ENCODE results near the gene UGT8. TPM values are rescaled to one million over a fixed set of nuclear protein-coding genes. Genes with fewer than 3 reads are reported as not detected.

The UGT8 gene, protein sequence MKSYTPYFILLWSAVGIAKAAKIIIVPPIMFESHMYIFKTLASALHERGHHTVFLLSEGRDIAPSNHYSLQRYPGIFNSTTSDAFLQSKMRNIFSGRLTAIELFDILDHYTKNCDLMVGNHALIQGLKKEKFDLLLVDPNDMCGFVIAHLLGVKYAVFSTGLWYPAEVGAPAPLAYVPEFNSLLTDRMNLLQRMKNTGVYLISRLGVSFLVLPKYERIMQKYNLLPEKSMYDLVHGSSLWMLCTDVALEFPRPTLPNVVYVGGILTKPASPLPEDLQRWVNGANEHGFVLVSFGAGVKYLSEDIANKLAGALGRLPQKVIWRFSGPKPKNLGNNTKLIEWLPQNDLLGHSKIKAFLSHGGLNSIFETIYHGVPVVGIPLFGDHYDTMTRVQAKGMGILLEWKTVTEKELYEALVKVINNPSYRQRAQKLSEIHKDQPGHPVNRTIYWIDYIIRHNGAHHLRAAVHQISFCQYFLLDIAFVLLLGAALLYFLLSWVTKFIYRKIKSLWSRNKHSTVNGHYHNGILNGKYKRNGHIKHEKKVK
- polyA plus RNA-seq (0.42 and 0.73 TPM in 2 replicates), polyA minus RNA-seq (0.93 and 1.2 TPM in 2 replicates)

DNA sequence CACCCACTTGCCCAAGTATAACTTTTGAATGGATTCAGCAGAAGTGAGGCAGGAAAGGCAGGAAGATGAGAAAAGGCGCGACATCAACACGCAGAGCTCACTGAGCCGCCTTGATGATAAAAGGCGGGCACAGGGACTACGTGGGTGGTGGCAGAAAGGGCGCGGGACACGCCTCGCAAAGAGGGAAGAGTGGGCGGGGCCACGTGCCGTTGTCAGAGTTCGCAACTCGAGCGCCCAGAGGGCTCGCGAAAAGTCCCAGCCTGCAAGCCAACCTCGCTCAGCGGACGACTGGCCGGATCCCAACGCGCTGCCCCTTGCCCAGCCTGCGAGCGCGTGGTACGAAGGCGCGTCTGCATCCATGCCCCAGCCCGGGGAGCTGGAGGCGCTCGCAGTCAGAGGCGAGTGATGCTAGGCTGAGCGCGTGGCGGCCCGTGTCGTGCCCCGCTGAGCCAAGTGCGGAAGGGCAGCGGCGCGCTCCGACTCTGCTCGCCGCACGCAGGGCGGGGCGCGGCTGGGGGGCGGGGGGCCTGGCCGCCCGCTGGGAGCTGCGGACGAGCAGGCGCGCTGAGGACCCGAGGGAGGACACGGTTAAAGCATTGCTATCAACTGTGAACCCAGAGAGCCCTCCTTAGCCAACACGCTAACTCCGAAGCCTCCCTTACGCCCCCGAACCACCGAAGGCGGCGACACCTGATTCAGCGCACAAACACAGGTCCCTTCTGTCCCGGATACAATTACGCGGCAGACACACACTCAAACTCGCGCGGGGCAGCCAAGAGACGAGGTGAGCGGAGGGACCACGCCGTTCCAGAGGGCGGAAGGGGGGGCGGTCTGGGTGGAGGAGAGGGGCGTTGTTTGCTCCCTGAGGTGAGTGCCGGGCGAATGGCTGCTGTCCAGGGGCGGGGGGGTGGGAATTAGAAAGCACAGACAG, at the start of gene UGT8:
Gene UGT8, plus strand, starts transcription at position 617 of the 931 bp plus-strand sequence. CDS start 24,074 bp downstream, outside the sequence.
- Histone ChIP-seq H3K27ac (ENCODE audit: low read length) (no peak within 1 kb of the TSS), H3F3A (ENCODE audit: insufficient read depth, low read length, poor library complexity, severe bottlenecking) (no peaks in the 10 kb centered on the region), H3K9me2 (ENCODE audit: insufficient read depth, low read length) (no peaks in the 10 kb centered on the region), H3K9me3 (ENCODE audit: low read length) (no peaks in the 10 kb centered on the region), H3K9ac (ENCODE audit: low read length) (peak within 1 kb of the TSS; percentile 37), H3K36me3 (ENCODE audit: insufficient read depth, low read length) (no peaks in the 10 kb centered on the region), H3K4me2 (ENCODE audit: low read length) (peak within 1 kb of the TSS; percentile 90), H4K20me1 (ENCODE audit: insufficient read depth) (no peaks in the 10 kb centered on the region), H2AFZ (ENCODE audit: low read depth, low read length) (peak within 1 kb of the TSS; percentile 13), H3K79me2 (replicated peaks; ENCODE audit: insufficient read depth, low read length) (no peaks in the 10 kb centered on the region), H3K4me3 (ENCODE audit: low read length) (peak within 1 kb of the TSS; percentile 81), H3K27me3 (ENCODE audit: insufficient read depth, low read depth, low read length) (peaks cover 28% of the 10 kb centered on the region)
- TF ChIP-seq, protein P1, sequence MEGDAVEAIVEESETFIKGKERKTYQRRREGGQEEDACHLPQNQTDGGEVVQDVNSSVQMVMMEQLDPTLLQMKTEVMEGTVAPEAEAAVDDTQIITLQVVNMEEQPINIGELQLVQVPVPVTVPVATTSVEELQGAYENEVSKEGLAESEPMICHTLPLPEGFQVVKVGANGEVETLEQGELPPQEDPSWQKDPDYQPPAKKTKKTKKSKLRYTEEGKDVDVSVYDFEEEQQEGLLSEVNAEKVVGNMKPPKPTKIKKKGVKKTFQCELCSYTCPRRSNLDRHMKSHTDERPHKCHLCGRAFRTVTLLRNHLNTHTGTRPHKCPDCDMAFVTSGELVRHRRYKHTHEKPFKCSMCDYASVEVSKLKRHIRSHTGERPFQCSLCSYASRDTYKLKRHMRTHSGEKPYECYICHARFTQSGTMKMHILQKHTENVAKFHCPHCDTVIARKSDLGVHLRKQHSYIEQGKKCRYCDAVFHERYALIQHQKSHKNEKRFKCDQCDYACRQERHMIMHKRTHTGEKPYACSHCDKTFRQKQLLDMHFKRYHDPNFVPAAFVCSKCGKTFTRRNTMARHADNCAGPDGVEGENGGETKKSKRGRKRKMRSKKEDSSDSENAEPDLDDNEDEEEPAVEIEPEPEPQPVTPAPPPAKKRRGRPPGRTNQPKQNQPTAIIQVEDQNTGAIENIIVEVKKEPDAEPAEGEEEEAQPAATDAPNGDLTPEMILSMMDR (IDR thresholded peaks at IDR 0.05; ENCODE audit: poor library complexity, severe bottlenecking), result peak; percentile 22
- TF ChIP-seq MXI1 (conservative IDR thresholded peaks at IDR 0.05; ENCODE audit: poor library complexity, severe bottlenecking), result peak; percentile 58
- no peak for TF ChIP-seq SMC3 (conservative IDR thresholded peaks at IDR 0.05; ENCODE audit: poor library complexity)

DNA sequence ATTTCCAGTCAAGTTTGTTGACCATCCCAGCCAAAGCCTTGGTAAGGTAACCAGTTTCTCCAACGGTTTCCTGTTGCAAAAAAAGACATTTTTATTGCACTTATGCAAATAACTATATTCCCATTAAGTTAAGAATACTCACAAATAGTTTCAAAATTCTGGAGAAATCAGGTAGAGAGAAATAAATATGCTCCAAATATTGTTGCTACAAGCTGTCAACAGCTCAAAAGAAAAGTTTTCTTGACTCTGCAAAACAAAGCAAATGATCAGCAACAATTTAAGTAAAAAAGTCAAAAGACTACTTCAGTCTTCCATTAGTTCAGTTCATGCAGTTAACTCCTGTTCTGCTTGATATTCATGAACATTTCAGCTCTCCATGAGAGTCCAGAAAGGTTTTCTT, 49.0 kb upstream of the UGT8 start:
- Histone ChIP-seq H3K9me3 (ENCODE audit: low read length) (no peaks in the 10 kb centered on the region), H3K27ac (ENCODE audit: low read length) (no peak overlapping the region), H3K79me2 (replicated peaks; ENCODE audit: insufficient read depth, low read length) (no peaks in the 10 kb centered on the region)

DNA sequence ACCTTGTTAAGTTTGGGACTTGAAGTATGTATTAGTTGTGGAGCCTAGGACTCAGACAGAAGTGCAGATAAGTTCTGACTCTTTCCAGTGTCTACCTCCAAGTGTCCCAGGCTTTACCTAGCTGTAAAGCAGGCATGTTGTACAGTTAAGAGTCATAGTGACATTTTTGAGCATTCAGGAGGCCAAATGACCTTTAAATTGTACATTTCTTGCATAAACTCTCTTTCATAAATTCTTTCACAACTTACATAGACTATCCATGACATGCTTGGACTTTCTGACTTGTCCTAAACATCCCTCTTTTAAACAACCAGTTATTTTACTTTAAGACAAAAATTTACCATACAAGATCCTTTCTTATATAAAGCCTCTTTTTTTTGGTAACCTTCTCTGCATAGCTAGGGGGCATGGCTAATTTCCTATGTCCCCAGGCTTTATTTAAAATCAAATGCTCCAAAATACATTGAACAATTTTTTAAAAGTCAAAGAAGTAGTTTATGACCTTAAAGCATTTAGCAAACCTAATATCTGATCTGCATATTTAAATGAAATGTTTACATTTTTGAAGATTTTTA, 40.1 kb upstream of the UGT8 start:
- Histone ChIP-seq H3K4me3 (ENCODE audit: low read length) (no peak overlapping the region), H3K9ac (ENCODE audit: low read length) (no peak overlapping the region), H3F3A (ENCODE audit: insufficient read depth, low read length, poor library complexity, severe bottlenecking) (no peaks in the 10 kb centered on the region), H3K9me3 (ENCODE audit: low read length) (no peaks in the 10 kb centered on the region), H2AFZ (ENCODE audit: low read depth, low read length) (no peak overlapping the region), H3K9me2 (ENCODE audit: insufficient read depth, low read length) (no peaks in the 10 kb centered on the region), H3K36me3 (ENCODE audit: insufficient read depth, low read length) (no peaks in the 10 kb centered on the region), H4K20me1 (ENCODE audit: insufficient read depth) (no peaks in the 10 kb centered on the region), H3K4me2 (ENCODE audit: low read length) (no peak overlapping the region), H3K79me2 (replicated peaks; ENCODE audit: insufficient read depth, low read length) (no peaks in the 10 kb centered on the region), H3K27me3 (ENCODE audit: insufficient read depth, low read depth, low read length) (no peaks in the 10 kb centered on the region), H3K27ac (ENCODE audit: low read length) (no peak overlapping the region)
- TF ChIP-seq EP300 (conservative IDR thresholded peaks at IDR 0.05; ENCODE audit: poor library complexity, severe bottlenecking) (no peak), POLR2AphosphoS5 (IDR thresholded peaks at IDR 0.05) (no peak)
- TF ChIP-seq, protein P1 (IDR thresholded peaks at IDR 0.05; ENCODE audit: poor library complexity, severe bottlenecking), result no peak

More for the DNA sequence above, 49.0 kb upstream of the UGT8 start:
- Histone ChIP-seq H3F3A (ENCODE audit: insufficient read depth, low read length, poor library complexity, severe bottlenecking) (no peaks in the 10 kb centered on the region), H4K20me1 (ENCODE audit: insufficient read depth) (no peaks in the 10 kb centered on the region), H3K27me3 (ENCODE audit: insufficient read depth, low read depth, low read length) (no peaks in the 10 kb centered on the region), H3K4me3 (ENCODE audit: low read length) (no peak overlapping the region), H3K4me2 (ENCODE audit: low read length) (no peak overlapping the region), H2AFZ (ENCODE audit: low read depth, low read length) (no peak overlapping the region), H3K36me3 (ENCODE audit: insufficient read depth, low read length) (no peaks in the 10 kb centered on the region), H3K9me2 (ENCODE audit: insufficient read depth, low read length) (no peaks in the 10 kb centered on the region), H3K9ac (ENCODE audit: low read length) (no peak overlapping the region)
- TF ChIP-seq EZH2 (IDR thresholded peaks at IDR 0.05; ENCODE audit: borderline replicate concordance, insufficient read depth, low read length, poor library complexity, severe bottlenecking) (no peak), POLR2AphosphoS5 (IDR thresholded peaks at IDR 0.05) (no peak)

All from neural cell (in vitro differentiated cells).